GM18868 (cell line): Measurements from ENCODE around the gene POC5.
A peak's percentile ranks its signal among the peaks of the same experiment; 100 is the strongest.
"Not testable (repeated sequence)": the region's sequence is repeated elsewhere in the genome, so short reads cannot be mapped to it uniquely, and the experiment has no call there.

Experiments used
- ATAC-seq: cut with Tn5 transposase; IDR thresholded peaks from one replicate; pipeline ENCODE4 v1.9.1; 2021; ENCODE audit warnings: mild to moderate bottlenecking, moderate library complexity; ENCODE audit not compliant: unreplicated experiment

The POC5 gene

GRCh38 chr5:75717082-75717922 lies at the start of gene POC5:
Gene POC5 (minus strand): TSS chr5:75717437. CDS start chr5:75712937, 4,500 bp downstream.
- peak; percentile 92 for ATAC-seq

GRCh38 chr5:75758116-75758515 lies 40.9 kb upstream of the POC5 start:
- no peak for ATAC-seq

GRCh38 chr5:75756981-75757380 lies 39.7 kb upstream of the POC5 start:
- ATAC-seq: no peak

GRCh38 chr5:75756211-75756610 lies 39.0 kb upstream of the POC5 start:
- no peak for ATAC-seq

- no peak for ATAC-seq
These were observed 35.9 kb upstream of the POC5 start for GRCh38 chr5:75753182-75753581.

- ATAC-seq: no peak
These were observed 27.1 kb upstream of the POC5 start for GRCh38 chr5:75744355-75744754.

GRCh38 chr5:75736273-75736672 lies 19.0 kb upstream of the POC5 start:
- ATAC-seq: no peak

GRCh38 chr5:75734913-75735789 lies 17.9 kb upstream of the POC5 start:
- no peak for ATAC-seq

GRCh38 chr5:75733767-75734166 lies 16.5 kb upstream of the POC5 start:
- ATAC-seq: no peak

GRCh38 chr5:75731515-75731914 lies 14.3 kb upstream of the POC5 start:
- ATAC-seq: not testable (repeated sequence)

GRCh38 chr5:75729321-75729720 lies 12.1 kb upstream of the POC5 start:
- no peak for ATAC-seq

- ATAC-seq: no peak
These were observed 10.7 kb upstream of the POC5 start for GRCh38 chr5:75727931-75728330.

- not testable (repeated sequence) for ATAC-seq
These were observed 9.0 kb upstream of the POC5 start for GRCh38 chr5:75726224-75726623.

GRCh38 chr5:75723378-75723777 lies 6.1 kb upstream of the POC5 start:
- no peak for ATAC-seq

GRCh38 chr5:75721573-75721972 lies 4.3 kb upstream of the POC5 start:
- no peak for ATAC-seq

GRCh38 chr5:75720882-75721281 lies 3.6 kb upstream of the POC5 start:
- ATAC-seq: no peak

- ATAC-seq: peak; percentile 24
These were observed 539 bp downstream of the POC5 start for GRCh38 chr5:75716715-75717081.

GRCh38 chr5:75712091-75712490 lies 5.1 kb downstream of the POC5 start:
- no peak for ATAC-seq

GRCh38 chr5:75711151-75711550 lies 6.1 kb downstream of the POC5 start:
- ATAC-seq: no peak

GRCh38 chr5:75710637-75711036 lies 6.6 kb downstream of the POC5 start:
- ATAC-seq: no peak

- ATAC-seq: no peak
These were observed 9.2 kb downstream of the POC5 start for GRCh38 chr5:75707911-75708509.

- ATAC-seq: no peak
These were observed 10.5 kb downstream of the POC5 start for GRCh38 chr5:75706775-75707174.
